Smooth muscle cell (in vitro differentiated cells): ENCODE measurements around the gene UBE2J2. TPM values are rescaled to one million over a fixed set of nuclear protein-coding genes. Genes with fewer than 3 reads are reported as not detected.

ENCODE experiments used
- DNase-seq: peaks from one replicate; lab custom pipeline; 2025; ENCODE audit not compliant: unreplicated experiment; lab: John Stamatoyannopoulos, UW
- H2AFZ ChIP-seq: fragments of 200-600 bp; sonication (generic); 2 replicates; pipeline ENCODE4 v1.6.0; 2016; ENCODE audit warnings: antibody characterized with exemption, low read depth, mild to moderate bottlenecking
- H3F3A ChIP-seq: fragments of 200-600 bp; sonication (generic); 2 replicates; pipeline ENCODE4 v1.6.0; 2017; ENCODE audit warnings: antibody characterized with exemption, low read depth
- H3K27ac ChIP-seq: fragments of 200-600 bp; sonication (generic); 2 replicates; pipeline ENCODE4 v1.5.1; 2016; ENCODE audit warnings: low read depth, mild to moderate bottlenecking
- H3K27me3 ChIP-seq: fragments of 200-600 bp; sonication (generic); 2 replicates; pipeline ENCODE4 v1.6.1; 2016; ENCODE audit warnings: low read depth, mild to moderate bottlenecking
- H3K36me3 ChIP-seq: fragments of 200-600 bp; sonication (generic); 2 replicates; pipeline ENCODE4 v1.5.1; 2016; ENCODE audit warnings: low read depth
- H3K4me1 ChIP-seq: fragments of 200-600 bp; sonication (generic); 2 replicates; pipeline ENCODE4 v1.5.1; 2016; ENCODE audit warnings: low read depth
- H3K4me2 ChIP-seq: fragments of 200-600 bp; sonication (generic); 2 replicates; pipeline ENCODE4 v1.6.0; 2016; ENCODE audit warnings: mild to moderate bottlenecking
- H3K4me3 ChIP-seq: fragments of 200-600 bp; sonication (generic); 2 replicates; pipeline ENCODE4 v1.5.1; 2016; ENCODE audit warnings: mild to moderate bottlenecking
- H3K79me2 ChIP-seq: fragments of 200-600 bp; sonication (generic); 2 replicates; pipeline ENCODE4 v1.6.0; 2016; ENCODE audit warnings: low read depth, mild to moderate bottlenecking
- H3K9ac ChIP-seq: fragments of 200-600 bp; sonication (generic); 2 replicates; pipeline ENCODE4 v1.6.0; 2016; ENCODE audit warnings: low read depth
- H3K9me3 ChIP-seq: fragments of 200-600 bp; sonication (generic); replicated peaks from 2 replicates; pipeline ENCODE4 v1.5.1; 2016; ENCODE audit warnings: low read depth
- H4K20me1 ChIP-seq: fragments of 200-600 bp; sonication (generic); 2 replicates; pipeline ENCODE4 v1.6.0; 2016; ENCODE audit warnings: low read depth
- WGBS: methylation state at CpG from one replicate; pipeline ENCODE4 v1.1.7; 2016; ENCODE audit warnings: low lambda C conversion rate; 5-methylcytosine and 5-hydroxymethylcytosine counted together
- polyA plus RNA-seq: library from polyadenylated mRNA; unstranded; fragments of >200 nt; fragmentation: Nextera tagmentation; extraction: Ambion mirVana; gene quantifications from 2 replicates; pipeline ENCODE4 v1.2.1, GENCODE V29; 2016
- total RNA-seq: library from RNA; depleted of rRNA; stranded (reverse); fragments of >200 nt; gene quantifications from 2 replicates; pipeline ENCODE4 v1.2.3, GENCODE V29; 2014
- TF ChIP-seq, protein P1 (sequence below): fragments of 200-600 bp; sonication (generic); IDR thresholded peaks from 2 replicates; pipeline ENCODE4 v1.5.1; 2017; ENCODE audit warnings: borderline replicate concordance, mild to moderate bottlenecking, antibody characterized with exemption; ENCODE audit not compliant: insufficient read depth, poor library complexity, severe bottlenecking

Gene UBE2J2
- total and polyA plus RNA-seq, 2 experiments from 2014 or later, result 30.2 to 72.9 TPM

DNA sequence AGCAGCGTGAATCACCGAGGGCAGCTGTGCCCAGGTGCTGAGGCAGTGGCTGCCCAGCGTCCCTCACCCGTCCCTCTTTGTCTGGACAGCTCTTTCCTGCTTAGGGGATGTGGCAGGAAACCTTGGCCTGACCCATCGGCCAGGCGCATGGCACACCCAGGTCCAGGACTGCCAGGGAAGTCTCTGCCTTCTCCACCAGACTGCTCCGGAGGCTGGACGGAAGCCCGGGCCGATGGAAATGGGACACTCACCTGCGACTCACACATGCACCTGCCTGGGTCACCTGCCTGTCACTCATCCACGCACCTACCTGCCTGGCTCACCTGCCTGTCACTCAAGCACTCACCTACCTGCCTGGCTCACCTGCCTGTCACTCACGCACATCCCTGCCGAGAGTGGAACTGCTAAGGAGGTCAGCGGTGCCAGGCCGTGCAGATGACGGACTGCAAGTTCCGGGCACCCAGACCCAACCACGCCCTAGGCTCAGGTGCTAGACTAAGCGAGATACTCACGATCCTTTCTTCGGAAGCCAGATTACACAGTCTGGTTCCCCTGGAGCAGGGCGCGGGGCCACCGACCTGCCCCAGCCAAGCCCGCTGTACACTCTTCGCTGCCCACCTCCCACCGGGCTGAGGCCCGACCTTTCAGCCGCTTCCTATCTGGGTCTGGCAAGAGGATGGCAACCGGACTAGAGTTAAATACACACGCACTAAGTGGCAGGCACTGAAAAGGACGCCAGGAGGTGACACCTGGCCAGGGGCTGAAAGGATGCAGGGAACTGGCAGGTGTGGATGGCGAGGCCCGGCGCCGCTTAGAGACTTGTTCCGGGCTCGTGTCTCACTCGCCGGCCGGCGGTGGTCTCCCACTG is 1.1 kb downstream of the UBE2J2 start:
- DNase-seq, result no peak
- Histone ChIP-seq H3F3A (no peaks in the 10 kb centered on the region), H2AFZ (no peak overlapping the region), H3K27ac (peak overlapping the region; percentile 74), H3K4me2 (peak overlapping the region; percentile 98), H3K79me2 (peaks cover 54% of the 10 kb centered on the region), H3K9ac (peak overlapping the region; percentile 97), H3K9me3 (no peaks in the 10 kb centered on the region), H3K36me3 (no peaks in the 10 kb centered on the region), H4K20me1 (peaks cover 50% of the 10 kb centered on the region), H3K4me3 (peak overlapping the region; percentile 85), H3K4me1 (peaks cover 18% of the 10 kb centered on the region), H3K27me3 (no peaks in the 10 kb centered on the region)
- TF ChIP-seq, protein P1, sequence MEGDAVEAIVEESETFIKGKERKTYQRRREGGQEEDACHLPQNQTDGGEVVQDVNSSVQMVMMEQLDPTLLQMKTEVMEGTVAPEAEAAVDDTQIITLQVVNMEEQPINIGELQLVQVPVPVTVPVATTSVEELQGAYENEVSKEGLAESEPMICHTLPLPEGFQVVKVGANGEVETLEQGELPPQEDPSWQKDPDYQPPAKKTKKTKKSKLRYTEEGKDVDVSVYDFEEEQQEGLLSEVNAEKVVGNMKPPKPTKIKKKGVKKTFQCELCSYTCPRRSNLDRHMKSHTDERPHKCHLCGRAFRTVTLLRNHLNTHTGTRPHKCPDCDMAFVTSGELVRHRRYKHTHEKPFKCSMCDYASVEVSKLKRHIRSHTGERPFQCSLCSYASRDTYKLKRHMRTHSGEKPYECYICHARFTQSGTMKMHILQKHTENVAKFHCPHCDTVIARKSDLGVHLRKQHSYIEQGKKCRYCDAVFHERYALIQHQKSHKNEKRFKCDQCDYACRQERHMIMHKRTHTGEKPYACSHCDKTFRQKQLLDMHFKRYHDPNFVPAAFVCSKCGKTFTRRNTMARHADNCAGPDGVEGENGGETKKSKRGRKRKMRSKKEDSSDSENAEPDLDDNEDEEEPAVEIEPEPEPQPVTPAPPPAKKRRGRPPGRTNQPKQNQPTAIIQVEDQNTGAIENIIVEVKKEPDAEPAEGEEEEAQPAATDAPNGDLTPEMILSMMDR, result no peak
- WGBS, result 51% methylated on average over 43 of the region's 43 CpGs

DNA sequence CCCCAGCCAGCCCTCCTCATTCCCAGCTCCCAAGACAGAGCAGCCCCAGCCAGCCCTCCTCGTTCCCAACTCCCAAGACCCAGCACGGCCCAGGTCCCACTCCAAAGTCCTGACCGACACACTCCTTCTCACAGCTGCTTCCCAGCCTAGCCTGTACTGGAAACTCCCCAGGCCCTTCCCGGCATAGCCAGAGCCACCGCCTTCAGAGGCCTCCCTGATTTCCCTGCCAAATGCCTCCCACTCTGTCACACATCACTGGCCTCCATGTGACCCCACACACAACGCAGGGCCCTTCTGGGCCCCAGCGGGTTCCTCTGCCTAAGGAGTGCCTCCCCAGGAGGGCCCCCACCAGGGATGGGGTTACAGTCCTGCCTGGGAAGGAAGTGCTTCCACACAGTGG is 2.8 kb downstream of the UBE2J2 start:
- peaks cover 7% of the 10 kb centered on the region for H3F3A ChIP-seq
- H3K9ac ChIP-seq, result no peak overlapping the region
- no peaks in the 10 kb centered on the region for H3K9me3 ChIP-seq
- no peak overlapping the region for H2AFZ ChIP-seq
- H3K27me3 ChIP-seq, result no peaks in the 10 kb centered on the region
- H3K27ac ChIP-seq, result no peak overlapping the region
- peaks cover 18% of the 10 kb centered on the region for H3K4me1 ChIP-seq
- peaks cover 50% of the 10 kb centered on the region for H4K20me1 ChIP-seq
- WGBS, result 84% methylated on average over 7 of the region's 7 CpGs
- no peak for DNase-seq
- H3K36me3 ChIP-seq, result no peaks in the 10 kb centered on the region
- TF ChIP-seq, protein P1, result no peak
- H3K4me2 ChIP-seq, result peak overlapping the region; percentile 54
- H3K79me2 ChIP-seq, result peaks cover 71% of the 10 kb centered on the region
- no peak overlapping the region for H3K4me3 ChIP-seq

DNA sequence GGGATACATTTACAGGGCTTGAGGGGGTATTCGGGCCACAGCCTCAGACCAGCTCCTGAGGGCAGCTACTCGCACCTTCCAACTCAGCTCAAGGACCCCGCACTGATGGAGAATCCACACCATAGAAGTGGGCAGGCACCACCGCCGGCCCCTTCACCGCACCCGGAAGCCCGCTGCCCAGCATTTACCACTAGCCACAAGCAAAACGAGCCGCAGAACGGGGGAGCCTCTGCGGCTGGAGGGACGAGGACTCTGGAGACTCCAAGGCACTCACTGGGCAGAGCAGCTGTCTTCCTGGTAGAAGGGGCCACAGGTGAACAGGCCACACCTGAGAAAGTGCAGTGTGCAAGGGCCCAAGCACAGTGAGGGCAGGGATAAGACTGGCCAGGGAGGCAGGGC is 5.4 kb downstream of the UBE2J2 start:
- H2AFZ ChIP-seq, result no peak overlapping the region
- H3K27me3 ChIP-seq, result no peaks in the 10 kb centered on the region
- peaks cover 12% of the 10 kb centered on the region for H3K4me1 ChIP-seq
- TF ChIP-seq, protein P1, result no peak
- H3K4me2 ChIP-seq, result no peak overlapping the region
- peaks cover 82% of the 10 kb centered on the region for H3K79me2 ChIP-seq
- WGBS, result 97% methylated on average over 13 of the region's 13 CpGs
- no peak for DNase-seq
- H3K4me3 ChIP-seq, result no peak overlapping the region
- no peaks in the 10 kb centered on the region for H3K9me3 ChIP-seq
- no peak overlapping the region for H3K9ac ChIP-seq
- H3K36me3 ChIP-seq, result no peaks in the 10 kb centered on the region
- H3K27ac ChIP-seq, result no peak overlapping the region
- H3F3A ChIP-seq, result peaks cover 8% of the 10 kb centered on the region
- H4K20me1 ChIP-seq, result peaks cover 69% of the 10 kb centered on the region
